ENCODE data around the gene LEMD1.

- TF ChIP-seq CTCF (IDR thresholded peaks at IDR 0.05) (no peak), POLR2AphosphoS5 (IDR thresholded peaks at IDR 0.05) (no peak)
These were observed 29.3 kb upstream of the LEMD1 start for GRCh38 chr1:205451202-205451601.

Data from stomach (tissue), 4 donors.